Colonic mucosa (tissue), 4 donors: ENCODE measurements around the gene YPEL3. TPM values are rescaled to one million over a fixed set of nuclear protein-coding genes. Genes with fewer than 3 reads are reported as not detected.

ENCODE experiments used
- DNase-seq: peaks from one replicate; pipeline ENCODE4 v3.0.0-alpha.2; 2020
- H3K27ac ChIP-seq: fragments of 200-600 bp; one replicate; pipeline ENCODE4 v1.8.0; 2021
- H3K27me3 ChIP-seq: fragments of 200-600 bp; one replicate; pipeline ENCODE4 v1.8.0; 2021
- H3K36me3 ChIP-seq: fragments of 200-600 bp; one replicate; pipeline ENCODE4 v1.8.0; 2021
- H3K4me1 ChIP-seq: fragments of 200-600 bp; one replicate; pipeline ENCODE4 v1.8.0; 2021; ENCODE audit warnings: mild to moderate bottlenecking
- H3K4me3 ChIP-seq: fragments of 200-600 bp; one replicate; pipeline ENCODE4 v1.8.0; 2021
- H3K9ac ChIP-seq, 2 donors: one replicate each; pipeline ENCODE4 v1.7.0; 2013; ENCODE audit warnings: control low read depth in 2 of 2, low read depth in 2 of 2, low read length in 2 of 2
- H3K9me3 ChIP-seq: fragments of 200-600 bp; one replicate; pipeline ENCODE4 v1.8.0; 2021
- CTCF ChIP-seq: fragments of 200-600 bp; IDR thresholded peaks from one replicate; pipeline ENCODE4 v1.8.0; 2022; ENCODE audit warnings: antibody characterized with exemption, mild to moderate bottlenecking
- intact Hi-C: fragments of 100-400 bp; cut with DNase I; formaldehyde crosslinking; loops from one replicate; pipeline ENCODE4 v1.14.1; 2022
- total RNA-seq, 2 donors: library from RNA; stranded (reverse); fragmentation: NEBNext Ultra II Directional in 1 of 2; extraction: Animal tissue kit (Norgen Biotek cat#: 25700) in 1 of 2; gene quantifications; one replicate each; pipeline ENCODE4 v1.2.1, GENCODE V29; 2021
- donor health status: healthy.
- donor health status: DM: no; HTN: no; CAD: no.
- donor health status: DM: no; HTN: no; CAD: no.

YPEL3 gene
- total RNA-seq, 2 donors from 2014 or later: 15.5 to 39.2 TPM

GRCh38 chr16:30121741-30122571, 25.9 kb upstream of the YPEL3 start:
- peaks cover 16% of the 10 kb centered on the region for H3K4me1 ChIP-seq
- DNase-seq: peak; percentile 73
- H3K9me3 ChIP-seq: no peaks in the 10 kb centered on the region
- H3K9ac ChIP-seq: peak overlapping the region; percentile 99
- peak overlapping the region; percentile 98 for H3K27ac ChIP-seq
- intact Hi-C loops: no loop called here
- H3K27me3 ChIP-seq: no peaks in the 10 kb centered on the region
- peak overlapping the region; percentile 90 for H3K4me3 ChIP-seq
- peaks cover 7% of the 10 kb centered on the region for H3K36me3 ChIP-seq
- TF ChIP-seq CTCF: no peak

- Histone ChIP-seq H3K36me3 (peaks cover 7% of the 10 kb centered on the region), H3K27me3 (no peaks in the 10 kb centered on the region)
- peak; percentile 88 for DNase-seq
Measured at GRCh38 chr16:30120340-30121105, 24.5 kb upstream of the YPEL3 start.

GRCh38 chr16:30119428-30119827, 23.4 kb upstream of the YPEL3 start:
- peaks cover 27% of the 10 kb centered on the region for H3K4me1 ChIP-seq
- no peaks in the 10 kb centered on the region for H3K9me3 ChIP-seq
- intact Hi-C loops: no loop called here
- H3K27ac ChIP-seq: peak overlapping the region; percentile 98
- H3K9ac ChIP-seq: no peak overlapping the region
- TF ChIP-seq CTCF: no peak
- H3K4me3 ChIP-seq: no peak overlapping the region
- no peaks in the 10 kb centered on the region for H3K27me3 ChIP-seq
- H3K36me3 ChIP-seq: peaks cover 7% of the 10 kb centered on the region
- no peak for DNase-seq

More at GRCh38 chr16:30120340-30121105, 24.5 kb upstream of the YPEL3 start:
- no peak overlapping the region for H3K4me3 ChIP-seq
- no peaks in the 10 kb centered on the region for H3K9me3 ChIP-seq
- peaks cover 21% of the 10 kb centered on the region for H3K4me1 ChIP-seq
- intact Hi-C loops: no loop called here
- H3K27ac ChIP-seq: peak overlapping the region; percentile 98
- no peak for TF ChIP-seq CTCF
- peak overlapping the region; percentile 3 to 99 for H3K9ac ChIP-seq

- Histone ChIP-seq H3K9me3 (no peaks in the 10 kb centered on the region), H3K27ac (no peak overlapping the region), H3K4me3 (no peak overlapping the region), H3K9ac (peak overlapping the region in 1 of 2 donors; percentile 29), H3K27me3 (no peaks in the 10 kb centered on the region), H3K36me3 (peaks cover 7% of the 10 kb centered on the region), H3K4me1 (peaks cover 38% of the 10 kb centered on the region)
- DNase-seq: no peak
- TF ChIP-seq CTCF: no peak
- intact Hi-C loops: no loop called here
Measured at GRCh38 chr16:30117768-30118167, 21.8 kb upstream of the YPEL3 start.

GRCh38 chr16:30116291-30117207, 20.5 kb upstream of the YPEL3 start:
- Histone ChIP-seq H3K27me3 (no peaks in the 10 kb centered on the region), H3K27ac (peak overlapping the region; percentile 79), H3K9me3 (no peaks in the 10 kb centered on the region), H3K9ac (peak overlapping the region in 1 of 2 donors; percentile 65), H3K4me3 (no peak overlapping the region), H3K4me1 (peaks cover 33% of the 10 kb centered on the region), H3K36me3 (peaks cover 7% of the 10 kb centered on the region)
- no peak for DNase-seq
- TF ChIP-seq CTCF: no peak
- intact Hi-C loops: no loop called here
